ENCODE measurements around the gene NAPB.

NAPB gene

DNA sequence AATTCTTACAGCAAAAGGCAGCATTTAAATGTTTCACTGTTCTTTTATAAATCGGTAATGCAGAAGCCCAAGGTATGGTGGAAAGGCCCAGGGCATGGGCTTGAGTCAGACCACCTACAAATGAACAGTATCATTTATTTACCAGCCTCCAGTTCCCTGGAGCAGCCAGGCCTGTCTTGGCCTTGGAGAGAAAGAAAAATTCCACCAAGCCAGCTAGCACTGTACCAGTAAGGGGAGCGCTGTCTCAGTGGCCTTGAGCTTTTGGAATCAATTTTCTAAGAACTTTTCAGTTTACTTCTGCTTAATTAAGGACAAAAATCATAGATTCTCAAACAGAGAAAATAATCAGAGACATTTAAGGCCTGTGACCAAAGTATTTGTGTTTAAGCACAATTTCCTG is 12.3 kb downstream of the NAPB start:
- in situ Hi-C loops (cut with MboI; ENCODE audit: low sequenced_read_pairs): no loop called here

DNA sequence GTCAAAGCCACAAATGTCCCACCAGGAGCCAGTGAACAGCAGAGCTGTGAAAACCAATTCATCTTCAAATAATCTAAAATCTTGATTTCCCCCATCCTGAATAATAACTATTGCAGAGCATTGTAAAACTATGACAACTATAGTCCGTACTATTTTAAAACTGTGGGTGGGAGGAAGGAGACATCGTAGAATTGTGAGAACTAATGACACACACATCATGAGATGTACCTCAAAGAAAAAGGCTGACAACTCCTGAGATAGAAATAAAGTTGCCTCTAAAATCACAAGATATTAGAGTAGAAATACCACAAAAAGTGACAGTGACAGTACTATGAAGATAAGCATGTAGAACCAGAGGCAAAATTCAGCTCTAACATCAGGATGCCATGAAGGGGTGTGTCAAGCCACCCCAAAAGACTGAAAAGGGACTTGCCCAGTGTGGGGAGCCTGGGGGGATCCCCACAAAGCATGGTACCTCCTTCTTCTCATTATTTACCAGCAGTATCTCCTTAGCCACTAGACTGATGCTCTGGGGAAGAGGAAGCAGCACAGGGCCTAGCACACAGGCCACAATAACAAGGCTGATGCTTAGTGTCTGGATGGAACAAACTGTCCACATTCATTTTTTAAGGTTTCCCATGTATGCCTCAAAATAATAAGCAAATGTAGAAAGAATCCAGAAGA is 13.4 kb downstream of the NAPB start:
- in situ Hi-C loops (cut with MboI; ENCODE audit: low sequenced_read_pairs): no loop called here

DNA sequence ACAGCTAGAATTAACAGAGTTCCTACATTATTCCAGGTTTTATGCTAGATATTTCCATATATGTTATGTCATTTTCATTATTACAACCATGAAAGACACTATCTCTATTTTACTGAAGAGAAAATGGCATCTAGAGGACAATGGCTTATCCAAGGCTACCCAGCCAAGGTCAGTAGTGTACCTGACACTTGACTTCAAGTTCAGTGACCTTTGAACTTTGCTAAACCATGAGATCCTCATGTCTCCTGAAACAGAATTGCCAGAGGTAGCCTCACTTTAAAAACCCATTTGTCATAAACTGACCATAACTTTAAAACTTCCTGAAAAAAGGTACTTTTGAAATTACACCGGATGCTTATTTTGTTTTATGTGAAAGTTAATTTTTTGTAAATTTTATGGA is 14.4 kb downstream of the NAPB start:
- in situ Hi-C loops (cut with MboI; ENCODE audit: low sequenced_read_pairs): no loop called here

DNA sequence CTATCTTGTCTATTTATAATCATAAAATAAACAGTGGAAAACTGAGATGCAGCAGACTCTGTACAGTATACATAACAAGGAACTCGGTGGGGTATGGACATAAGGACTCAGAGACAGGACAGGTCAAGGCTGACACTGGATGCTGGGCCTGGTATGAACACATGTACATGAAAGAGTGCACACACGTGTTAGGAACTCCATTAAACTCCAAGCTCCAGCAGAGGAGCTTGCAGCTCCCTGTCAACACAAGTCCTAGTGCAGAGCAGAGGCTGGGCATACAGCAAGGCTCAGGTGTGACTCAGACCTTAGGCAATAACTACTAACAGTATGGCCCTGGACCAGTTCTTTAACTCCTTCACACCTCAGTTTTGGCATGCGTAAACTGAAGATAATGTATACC is 17.1 kb downstream of the NAPB start:
- in situ Hi-C loops (cut with MboI; ENCODE audit: low sequenced_read_pairs): no loop called here

DNA sequence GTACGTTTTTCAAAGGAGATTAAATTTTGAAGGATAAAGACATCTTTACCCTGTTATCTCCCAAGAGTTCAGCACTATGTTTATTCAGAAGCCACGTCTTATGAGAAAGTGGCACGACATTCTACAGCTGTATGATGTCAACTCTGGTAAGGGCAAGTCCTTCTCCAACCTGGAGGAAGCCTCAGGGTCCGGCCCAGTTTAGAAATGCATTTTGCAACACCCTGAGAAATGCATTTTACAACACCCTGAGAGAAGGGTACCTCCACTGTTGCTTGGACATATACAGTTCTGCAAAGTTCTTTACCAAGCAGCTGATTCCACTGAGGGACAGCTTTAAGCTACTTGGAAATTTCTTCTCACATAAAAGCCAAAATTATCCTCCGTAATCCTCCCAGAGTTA is 17.5 kb downstream of the NAPB start:
- in situ Hi-C loops (cut with MboI; ENCODE audit: low sequenced_read_pairs): no loop called here

DNA sequence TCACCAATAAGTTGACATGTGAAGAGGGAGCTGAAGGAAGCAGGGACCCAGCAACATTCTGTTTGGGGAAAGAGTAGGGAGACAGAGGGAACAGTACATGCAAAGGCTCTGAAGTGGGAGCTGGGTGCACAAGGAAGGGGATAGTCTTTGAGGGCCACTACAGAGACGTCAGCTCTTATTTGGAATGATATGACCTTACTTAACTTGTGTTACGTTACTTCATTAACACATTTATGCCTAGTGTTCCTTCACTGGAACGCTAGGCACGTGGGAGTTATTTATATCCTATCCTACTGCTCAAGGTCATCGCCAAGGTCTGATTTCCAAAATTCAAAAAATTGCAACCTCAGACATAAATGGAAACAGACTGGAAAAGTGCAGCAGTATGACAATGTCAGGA is 20.2 kb downstream of the NAPB start:
- in situ Hi-C loops (cut with MboI; ENCODE audit: low sequenced_read_pairs): no loop called here

DNA sequence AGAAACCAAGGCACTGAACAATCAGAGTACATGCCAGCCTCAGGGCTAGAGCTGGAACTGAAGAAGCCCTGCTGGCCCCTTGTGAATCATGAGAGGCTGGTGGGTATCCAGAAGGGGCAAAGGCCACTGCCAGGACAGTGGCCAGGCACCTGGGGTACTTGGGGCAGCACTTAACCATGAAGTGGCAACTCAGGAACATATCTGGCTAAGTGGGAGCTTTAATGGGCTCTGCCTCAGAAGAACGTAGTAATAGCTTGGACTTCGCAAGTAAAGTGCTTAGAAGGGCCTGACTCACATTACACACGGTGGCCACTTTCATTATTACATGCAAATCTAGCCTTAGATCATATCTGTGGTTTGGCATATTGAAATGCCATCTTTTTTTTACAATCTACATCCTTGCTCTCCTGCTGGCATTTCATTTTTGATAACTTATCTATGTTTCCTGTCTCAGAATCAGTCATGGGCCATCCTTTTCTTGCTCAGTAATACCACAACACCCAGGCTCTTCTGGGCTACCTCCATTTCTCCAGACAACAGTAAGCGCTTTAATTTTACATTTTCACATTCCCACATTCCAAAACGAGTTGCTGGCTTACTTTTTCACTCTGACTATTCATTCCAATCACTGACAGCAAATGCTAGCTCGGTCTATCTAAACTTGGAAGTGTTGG is 21.6 kb downstream of the NAPB start:
- in situ Hi-C loops (cut with MboI; ENCODE audit: low sequenced_read_pairs): no loop called here

DNA sequence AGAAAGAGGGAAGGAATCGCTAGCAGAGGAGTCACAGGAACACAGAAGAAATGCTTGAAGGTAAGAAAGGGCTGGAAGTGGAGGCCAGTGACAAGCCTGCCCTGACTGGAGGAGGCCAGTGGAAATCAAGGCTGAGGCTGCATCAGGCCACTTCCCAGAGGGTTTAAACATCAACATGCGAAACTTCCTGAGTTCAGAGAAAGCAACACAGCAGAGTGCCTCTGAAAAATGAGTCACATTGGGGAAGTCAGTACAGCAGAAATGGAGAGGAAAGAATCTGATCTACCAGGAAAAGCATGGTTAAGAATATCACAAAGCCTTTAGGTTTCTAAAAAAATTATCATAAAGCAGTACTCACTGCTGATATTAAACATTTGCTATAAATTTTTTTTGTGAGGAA is 23.3 kb downstream of the NAPB start:
- in situ Hi-C loops (cut with MboI; ENCODE audit: low sequenced_read_pairs): no loop called here

DNA sequence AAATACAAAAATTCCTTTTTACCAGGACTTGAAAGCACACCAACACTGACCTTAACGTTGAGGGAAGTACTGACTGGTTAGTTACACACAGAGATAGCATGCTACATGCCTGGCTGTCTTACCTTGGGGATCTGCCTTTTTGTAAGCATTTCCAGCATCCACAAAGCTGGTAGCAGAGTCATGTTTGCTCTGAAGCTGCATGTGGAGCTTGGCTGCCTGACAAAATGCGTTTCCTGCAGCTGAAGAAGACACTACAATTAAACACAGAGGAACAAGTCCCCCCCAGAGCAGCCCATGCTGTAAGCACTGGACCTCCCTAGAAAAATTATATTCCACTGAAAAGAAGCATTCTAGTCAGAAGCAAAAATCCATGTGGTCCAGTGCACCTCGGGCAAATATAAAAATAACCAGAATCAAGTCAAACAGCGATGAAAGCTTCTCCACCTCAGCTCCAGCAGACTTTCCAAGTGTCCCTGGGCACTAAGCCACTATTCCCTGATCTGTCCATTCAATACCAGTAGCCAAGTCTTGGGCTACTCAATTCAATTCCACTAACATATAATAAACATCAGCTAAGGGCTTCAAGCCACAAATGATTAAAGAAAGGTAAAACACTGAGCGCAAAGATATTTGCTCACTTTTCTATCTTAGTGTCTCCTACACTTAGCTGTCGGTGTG is 24.2 kb downstream of the NAPB start:
- in situ Hi-C loops (cut with MboI; ENCODE audit: low sequenced_read_pairs): no loop called here

DNA sequence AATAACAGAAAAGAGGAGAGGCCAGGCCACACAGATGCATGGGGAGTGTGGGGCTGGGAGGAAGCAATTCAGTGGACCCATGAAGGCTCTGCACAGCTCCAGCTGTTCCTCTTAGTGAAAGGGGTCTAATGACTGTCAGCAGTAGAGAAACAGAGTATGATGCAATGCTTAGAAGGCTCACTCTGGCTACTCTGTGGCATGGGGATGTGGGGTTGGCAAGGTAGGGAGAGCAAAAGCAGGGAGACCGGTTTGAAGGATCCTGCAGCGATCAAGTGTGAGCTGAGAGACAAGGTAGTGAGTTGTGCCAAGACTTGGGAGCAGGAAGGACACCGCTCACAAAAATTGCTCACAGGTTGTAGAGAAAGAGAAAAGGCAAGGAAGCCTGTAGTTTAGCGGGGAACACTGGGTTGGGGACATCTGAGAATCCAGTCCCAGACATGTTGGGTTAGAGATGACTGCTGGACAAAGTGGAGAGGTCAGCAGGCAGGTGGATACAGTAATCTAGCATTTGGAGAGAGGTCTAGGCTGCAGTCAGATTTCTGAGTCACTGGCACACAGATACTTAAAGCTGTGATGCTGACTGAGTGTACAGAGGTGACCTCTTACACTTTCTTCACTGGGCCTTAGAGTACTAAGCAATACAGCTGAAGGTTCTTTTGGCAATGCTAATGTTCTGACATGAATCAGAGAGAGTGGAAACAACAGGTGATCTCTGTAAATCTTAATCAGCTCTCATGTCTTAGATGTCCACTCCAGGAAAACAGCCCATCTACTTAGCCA is 27.1 kb downstream of the NAPB start:
- in situ Hi-C loops (cut with MboI; ENCODE audit: low sequenced_read_pairs): no loop called here

DNA sequence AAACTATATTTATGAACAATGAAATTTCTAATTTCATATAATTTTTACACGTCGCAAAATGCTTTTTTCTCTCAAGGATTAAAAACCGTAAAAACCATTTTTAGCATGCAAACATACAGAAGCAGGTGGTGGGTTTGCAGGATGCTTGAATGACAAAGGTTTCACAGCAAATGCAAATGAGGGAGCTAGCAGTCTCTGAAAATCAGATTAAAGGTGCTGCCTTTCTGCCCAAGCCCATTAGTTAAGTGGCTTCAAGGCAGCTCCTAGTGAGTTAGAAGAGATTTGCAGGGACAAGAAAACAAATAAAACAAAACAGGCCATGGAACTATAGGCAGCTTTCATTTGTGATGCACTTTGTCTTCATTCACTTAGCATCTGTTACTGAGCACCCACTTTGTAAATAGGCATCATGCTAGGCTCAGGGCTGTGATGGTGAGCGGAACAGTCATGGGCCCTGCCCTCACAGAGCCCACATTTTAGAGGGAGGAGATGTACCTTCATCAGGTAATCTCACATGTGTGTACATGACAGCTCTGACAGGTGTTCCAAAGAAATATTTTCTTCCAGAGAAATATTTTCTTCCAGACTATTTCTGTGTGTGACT is 29.5 kb downstream of the NAPB start:
- in situ Hi-C loops (cut with MboI; ENCODE audit: low sequenced_read_pairs): no loop called here

DNA sequence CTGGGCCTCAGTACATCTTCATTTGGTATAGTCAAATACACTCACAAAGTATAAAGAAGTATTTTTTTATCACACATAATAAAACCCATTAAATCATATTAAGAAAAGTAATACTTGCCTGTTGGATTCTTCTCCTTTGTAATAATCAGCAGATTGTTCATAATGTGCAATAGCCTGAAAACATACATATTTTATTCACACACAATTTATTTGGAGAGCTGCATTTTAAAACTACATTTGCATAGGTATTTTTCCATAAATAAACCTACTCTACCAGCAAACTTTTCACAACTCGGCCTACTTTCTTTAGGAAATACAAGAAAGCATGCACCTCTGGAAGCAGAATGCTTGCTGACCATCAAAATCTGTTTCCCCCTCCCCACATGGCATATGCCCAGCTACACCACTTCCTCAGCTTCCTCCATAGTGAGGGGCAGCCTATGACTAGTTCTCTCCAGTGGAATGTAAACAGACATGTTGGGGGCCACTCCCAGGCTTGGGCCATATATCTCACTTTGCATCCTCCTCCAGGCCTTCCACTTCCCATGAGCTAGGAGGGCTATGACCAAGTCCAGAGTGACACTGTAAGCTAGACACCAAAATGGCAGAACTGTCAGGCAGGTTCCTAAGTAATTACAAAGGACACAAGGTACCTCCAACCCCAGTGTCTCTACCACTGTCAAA is 31.1 kb downstream of the NAPB start:
- in situ Hi-C loops (cut with MboI; ENCODE audit: low sequenced_read_pairs): no loop called here

DNA sequence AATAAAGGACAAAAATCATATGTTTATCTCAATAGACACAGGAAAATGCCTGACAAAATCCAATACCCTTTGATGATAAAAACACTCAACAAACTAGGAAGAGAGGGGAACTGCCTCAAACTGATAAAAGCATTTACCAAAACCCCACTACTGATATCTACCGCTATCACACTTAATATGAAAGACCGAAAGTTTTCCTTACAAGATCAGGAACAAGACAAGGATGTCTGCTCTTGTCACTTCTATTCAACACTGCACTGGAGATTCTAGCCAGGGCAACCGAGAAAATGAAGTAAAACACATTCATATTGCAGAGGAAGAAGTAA is 34.2 kb downstream of the NAPB start:
- in situ Hi-C loops (cut with MboI; ENCODE audit: low sequenced_read_pairs): no loop called here

DNA sequence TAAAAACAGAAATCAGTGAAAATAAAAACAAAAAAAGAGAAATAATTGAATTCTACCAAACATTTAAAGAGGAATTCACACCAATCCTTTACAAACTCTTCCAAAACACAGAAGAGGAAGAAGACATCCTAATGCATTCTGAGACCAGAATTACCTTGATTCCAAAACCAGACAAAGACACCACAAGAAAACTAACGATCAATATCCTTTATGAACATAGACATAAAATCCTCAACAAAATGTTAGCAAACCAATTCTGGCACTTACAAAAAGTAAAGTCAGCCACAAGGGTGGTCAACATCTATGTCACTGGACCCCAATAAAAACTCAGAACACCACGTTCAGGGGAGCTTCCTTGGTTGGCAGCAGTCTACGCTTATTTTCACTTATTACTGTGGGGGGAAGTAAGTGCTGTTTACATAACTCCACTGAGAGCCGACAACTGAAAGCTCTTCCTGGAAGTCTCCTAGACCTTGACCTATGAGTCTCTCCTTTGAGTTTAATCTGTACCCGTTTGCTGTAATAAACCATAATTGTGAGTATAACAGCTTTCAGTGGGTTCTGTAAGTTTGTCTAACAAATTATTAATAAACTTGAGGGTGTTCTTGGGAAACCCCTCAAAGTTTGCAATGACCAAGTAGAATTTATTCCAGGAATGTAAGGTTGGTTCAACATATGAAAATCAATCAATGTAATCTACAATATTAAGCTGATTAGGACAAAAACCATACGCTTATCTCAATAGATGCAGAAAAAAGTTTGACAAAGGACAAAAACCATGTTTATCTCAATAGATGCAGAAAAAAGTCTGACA is 34.8 kb downstream of the NAPB start:
- in situ Hi-C loops (cut with MboI; ENCODE audit: low sequenced_read_pairs): no loop called here

DNA sequence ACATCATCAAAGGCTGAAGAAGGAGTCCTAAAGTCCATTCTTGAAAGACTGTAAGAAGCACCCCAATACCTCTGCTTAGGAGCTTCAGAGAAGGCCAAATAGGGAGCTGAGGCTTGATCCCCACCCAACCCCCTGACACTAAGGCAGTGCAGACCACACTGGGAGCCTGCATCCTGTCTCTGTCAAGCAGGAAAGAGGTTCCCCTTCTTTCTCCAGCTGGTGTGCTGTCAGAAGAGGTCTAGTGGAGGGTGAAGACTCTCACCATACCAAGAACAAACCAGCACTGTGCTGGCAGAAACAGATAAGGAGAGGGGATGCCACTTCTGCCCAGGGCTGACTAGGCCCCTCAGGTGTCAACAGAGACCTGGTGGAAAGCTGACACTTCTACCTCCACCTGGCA is 39.4 kb downstream of the NAPB start:
- in situ Hi-C loops (cut with MboI; ENCODE audit: low sequenced_read_pairs): no loop called here

DNA sequence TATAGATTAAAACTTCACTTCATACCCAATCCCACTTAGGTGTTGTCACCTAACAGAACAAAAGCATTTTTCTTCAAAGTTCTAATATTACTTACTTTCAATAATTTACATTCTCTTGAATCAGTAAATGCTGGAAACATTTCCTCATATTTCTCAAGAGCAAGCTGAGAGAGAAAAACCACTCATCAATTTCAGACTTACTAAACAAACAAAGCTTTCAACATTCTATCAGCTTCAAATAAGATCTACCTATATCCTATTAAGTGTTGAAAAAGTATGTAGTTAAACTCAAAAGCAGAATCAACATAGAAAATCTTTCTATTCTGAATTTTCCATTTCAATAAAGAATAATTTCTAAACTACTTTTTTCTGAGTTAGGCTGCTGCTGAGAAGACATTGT is 41.5 kb downstream of the NAPB start:
- in situ Hi-C loops (cut with MboI; ENCODE audit: low sequenced_read_pairs): no loop called here

DNA sequence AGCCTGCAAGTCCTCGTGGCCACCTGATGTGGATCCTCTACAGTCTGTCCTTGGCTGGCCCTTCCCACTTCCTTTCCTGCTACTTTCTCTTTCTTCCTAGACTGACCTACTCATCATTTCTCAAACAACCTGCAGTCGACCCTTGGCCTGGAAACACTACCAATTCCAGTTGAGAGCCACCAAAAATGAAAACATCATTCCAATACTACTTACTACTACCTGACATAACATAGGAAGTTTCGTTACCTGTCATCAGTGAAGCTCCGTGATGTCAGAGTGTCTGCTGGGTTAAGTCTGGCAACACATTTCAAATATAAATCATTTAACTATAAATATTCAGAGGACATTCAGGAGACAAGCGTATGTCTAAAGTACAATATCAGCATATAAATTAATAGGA is 45.5 kb downstream of the NAPB start:
- in situ Hi-C loops (cut with MboI; ENCODE audit: low sequenced_read_pairs): no loop called here

DNA sequence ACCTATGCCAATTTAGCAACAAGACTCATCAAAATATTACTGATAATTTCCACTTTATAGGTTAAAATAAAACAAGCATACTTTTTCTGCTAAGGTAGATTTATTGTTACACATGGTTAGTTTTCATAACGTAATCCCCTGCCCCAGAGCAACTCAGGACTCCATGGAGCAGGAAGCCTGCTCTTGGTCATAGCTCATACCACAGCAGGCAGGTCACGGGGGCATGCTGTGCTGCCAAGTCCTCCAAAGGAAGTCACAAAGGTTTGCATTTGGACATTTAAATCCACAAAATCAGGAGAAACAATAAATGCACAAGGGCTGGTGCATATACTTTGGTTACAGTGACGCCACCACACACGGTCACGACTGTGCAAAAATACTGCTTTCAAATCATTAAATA is 46.8 kb downstream of the NAPB start:
- in situ Hi-C loops (cut with MboI; ENCODE audit: low sequenced_read_pairs): no loop called here

DNA sequence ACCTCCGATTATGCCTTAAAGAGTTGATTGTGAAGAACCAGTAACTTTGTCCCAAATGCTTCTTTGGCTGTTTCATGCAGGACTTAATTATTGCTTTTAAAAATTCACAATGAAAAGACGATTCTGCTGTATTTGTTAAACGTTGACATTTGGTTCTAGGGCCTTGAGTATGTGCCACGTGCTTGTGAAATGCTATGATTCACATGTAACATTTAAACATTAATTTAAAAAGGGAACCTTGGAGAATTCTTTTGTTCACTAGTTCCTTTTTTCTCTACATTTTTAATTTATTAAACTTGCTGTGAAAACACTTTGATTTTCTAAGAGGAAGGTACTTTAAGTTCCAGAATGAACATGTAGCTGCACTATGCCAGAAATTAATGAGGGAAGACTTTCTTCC is 49.8 kb downstream of the NAPB start:
- in situ Hi-C loops (cut with MboI; ENCODE audit: low sequenced_read_pairs): no loop called here

DNA sequence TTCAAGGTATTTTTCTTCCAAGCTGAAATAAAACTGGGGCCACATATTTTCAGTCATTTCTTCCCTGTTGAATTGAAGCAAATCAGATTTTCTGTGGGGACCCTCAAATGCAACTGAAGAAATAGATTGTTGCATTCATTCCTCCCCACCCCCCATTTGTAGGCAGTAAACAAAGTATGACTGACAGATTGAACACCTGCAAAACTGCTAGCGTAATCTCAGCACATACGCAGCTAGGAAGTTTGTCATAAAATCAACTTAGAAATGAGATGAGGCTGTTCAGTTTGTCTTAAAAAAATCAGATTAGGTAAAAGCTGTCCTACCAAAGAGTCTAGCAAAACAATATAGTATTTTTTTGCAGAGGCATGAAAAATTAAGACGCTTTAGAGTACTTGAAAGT is 50.4 kb downstream of the NAPB start:
- in situ Hi-C loops (cut with MboI; ENCODE audit: low sequenced_read_pairs): no loop called here

Measured in HL-60/S4 treated with retinoic acid at 250 ng/mL for 4 days and 3 days (cell line).